ENCODE results near the gene KIAA2012.

The KIAA2012 gene

GRCh38 chr2:202101026-202101579 is 28.0 kb downstream of the KIAA2012 start:
- no peaks in the 10 kb centered on the region for H4K20me1 ChIP-seq (ENCODE audit: insufficient read depth, low read length)

GRCh38 chr2:202102425-202103000 is 29.5 kb downstream of the KIAA2012 start:
- Histone ChIP-seq H3K9me2 (replicated peaks; ENCODE audit: insufficient read depth, low read length) (no peaks in the 10 kb centered on the region), H4K20me1 (ENCODE audit: insufficient read depth, low read length) (no peaks in the 10 kb centered on the region), H3K36me3 (replicated peaks; ENCODE audit: insufficient read depth, low read length) (no peaks in the 10 kb centered on the region), H3K79me2 (ENCODE audit: low read length) (no peaks in the 10 kb centered on the region), H3K9me3 (replicated peaks; ENCODE audit: insufficient read depth, low read length) (no peaks in the 10 kb centered on the region), H3K9ac (ENCODE audit: low read length) (no peak overlapping the region), H2AFZ (ENCODE audit: low read length) (no peak overlapping the region), H3K27me3 (replicated peaks; ENCODE audit: insufficient read depth, low read length) (no peaks in the 10 kb centered on the region), H3K4me2 (ENCODE audit: low read depth, low read length) (no peak overlapping the region), H3K27ac (ENCODE audit: low read length) (no peak overlapping the region), H3K4me3 (ENCODE audit: low read length) (no peak overlapping the region), H3K4me1 (ENCODE audit: low read length) (peaks cover 18% of the 10 kb centered on the region), H3F3A (ENCODE audit: insufficient read depth, low read length) (no peaks in the 10 kb centered on the region)
- TF ChIP-seq EZH2 (optimal IDR thresholded peaks at IDR 0.05; ENCODE audit: low read depth, low read length) (no peak), EZH2phosphoT487 (IDR thresholded peaks at IDR 0.05; ENCODE audit: low read length) (no peak), CTCF (IDR thresholded peaks at IDR 0.05; ENCODE audit: low read length) (no peak)
- no peak for DNase-seq

More at GRCh38 chr2:202101026-202101579, 28.0 kb downstream of the KIAA2012 start:
- Histone ChIP-seq H3K9me2 (replicated peaks; ENCODE audit: insufficient read depth, low read length) (no peaks in the 10 kb centered on the region), H3K9me3 (replicated peaks; ENCODE audit: insufficient read depth, low read length) (no peaks in the 10 kb centered on the region), H2AFZ (ENCODE audit: low read length) (0 out of 2 replicates have a peak overlapping the region, but pooled peaks have one; percentile 2), H3F3A (ENCODE audit: insufficient read depth, low read length) (no peaks in the 10 kb centered on the region), H3K79me2 (ENCODE audit: low read length) (no peaks in the 10 kb centered on the region), H3K36me3 (replicated peaks; ENCODE audit: insufficient read depth, low read length) (no peaks in the 10 kb centered on the region), H3K4me1 (ENCODE audit: low read length) (peaks cover 18% of the 10 kb centered on the region), H3K4me2 (ENCODE audit: low read depth, low read length) (no peak overlapping the region), H3K9ac (ENCODE audit: low read length) (no peak overlapping the region), H3K4me3 (ENCODE audit: low read length) (no peak overlapping the region), H3K27ac (ENCODE audit: low read length) (no peak overlapping the region), H3K27me3 (replicated peaks; ENCODE audit: insufficient read depth, low read length) (no peaks in the 10 kb centered on the region)
- no peak for DNase-seq
- TF ChIP-seq EZH2phosphoT487 (IDR thresholded peaks at IDR 0.05; ENCODE audit: low read length) (no peak), CTCF (IDR thresholded peaks at IDR 0.05; ENCODE audit: low read length) (no peak), EZH2 (optimal IDR thresholded peaks at IDR 0.05; ENCODE audit: low read depth, low read length) (no peak)

GRCh38 chr2:202104286-202104870 is 31.3 kb downstream of the KIAA2012 start:
- Histone ChIP-seq H3K27me3 (replicated peaks; ENCODE audit: insufficient read depth, low read length) (no peaks in the 10 kb centered on the region), H3K9me2 (replicated peaks; ENCODE audit: insufficient read depth, low read length) (no peaks in the 10 kb centered on the region), H3K36me3 (replicated peaks; ENCODE audit: insufficient read depth, low read length) (no peaks in the 10 kb centered on the region), H3K27ac (ENCODE audit: low read length) (no peak overlapping the region), H3K9ac (ENCODE audit: low read length) (no peak overlapping the region), H3K4me2 (ENCODE audit: low read depth, low read length) (no peak overlapping the region), H3K4me1 (ENCODE audit: low read length) (peaks cover 18% of the 10 kb centered on the region), H3K4me3 (ENCODE audit: low read length) (no peak overlapping the region), H4K20me1 (ENCODE audit: insufficient read depth, low read length) (no peaks in the 10 kb centered on the region), H3F3A (ENCODE audit: insufficient read depth, low read length) (no peaks in the 10 kb centered on the region), H3K9me3 (replicated peaks; ENCODE audit: insufficient read depth, low read length) (no peaks in the 10 kb centered on the region), H3K79me2 (ENCODE audit: low read length) (no peaks in the 10 kb centered on the region), H2AFZ (ENCODE audit: low read length) (no peak overlapping the region)
- TF ChIP-seq EZH2phosphoT487 (IDR thresholded peaks at IDR 0.05; ENCODE audit: low read length), result no peak
- peak; percentile 73 for TF ChIP-seq CTCF (IDR thresholded peaks at IDR 0.05; ENCODE audit: low read length)
- peak; percentile 47 for DNase-seq
